H9 (cell line): Measurements from ENCODE around the gene NOS1AP. TPM values are rescaled to one million over a fixed set of nuclear protein-coding genes. Genes with fewer than 3 reads are reported as not detected.

ENCODE experiments used
- DNase-seq: peaks from one replicate; pipeline ENCODE4 v3.0.0-alpha.2; 2017
- H2AFZ ChIP-seq: one replicate; pipeline ENCODE4 v1.6.1; 2013; ENCODE audit warnings: mild to moderate bottlenecking, low read length, control low read depth, moderate library complexity
- H2AK5ac ChIP-seq: 2 replicates; pipeline ENCODE4 v1.6.1; 2013; ENCODE audit warnings: low read length, control low read depth, mixed read lengths; ENCODE audit not compliant: insufficient read length
- H2BK120ac ChIP-seq: one replicate; pipeline ENCODE4 v1.6.1; 2013; ENCODE audit warnings: low read depth, mild to moderate bottlenecking, low read length, control low read depth, inconsistent platforms; ENCODE audit not compliant: poor library complexity, severe bottlenecking
- H2BK12ac ChIP-seq: 2 replicates; pipeline ENCODE4 v1.6.1; 2013; ENCODE audit warnings: low read length, control low read depth, mixed read lengths, low read depth; ENCODE audit not compliant: insufficient read length
- H2BK15ac ChIP-seq: 2 replicates; pipeline ENCODE4 v1.6.1; 2013; ENCODE audit warnings: low read depth, low read length, control low read depth
- H2BK20ac ChIP-seq: one replicate; pipeline ENCODE4 v1.6.1; 2013; ENCODE audit warnings: low read depth, mild to moderate bottlenecking, low read length, control low read depth, inconsistent platforms; ENCODE audit not compliant: poor library complexity, severe bottlenecking
- H2BK5ac ChIP-seq: 2 replicates; pipeline ENCODE4 v1.6.1; 2013; ENCODE audit warnings: low read length, control low read depth, mixed read lengths; ENCODE audit not compliant: insufficient read length
- H3K14ac ChIP-seq: 2 replicates; pipeline ENCODE4 v1.6.1; 2013; ENCODE audit warnings: low read length, control low read depth; ENCODE audit not compliant: insufficient read depth
- H3K18ac ChIP-seq: 2 replicates; pipeline ENCODE4 v1.6.1; 2013; ENCODE audit warnings: low read depth, mild to moderate bottlenecking, mixed read lengths, low read length, control low read depth; ENCODE audit not compliant: insufficient read length
- H3K23ac ChIP-seq: 2 replicates; pipeline ENCODE4 v1.6.1; 2013; ENCODE audit warnings: low read length, control low read depth, mixed read lengths, low read depth; ENCODE audit not compliant: insufficient read length
- H3K23me2 ChIP-seq: 2 replicates; pipeline ENCODE4 v1.6.1; 2013; ENCODE audit warnings: low read depth, mild to moderate bottlenecking, mixed read lengths, low read length, control low read depth; ENCODE audit not compliant: insufficient read length, poor library complexity, severe bottlenecking
- H3K27ac ChIP-seq: 2 replicates; pipeline ENCODE4 v1.5.1; 2013; ENCODE audit warnings: low read length, control low read depth, mixed read lengths, low read depth; ENCODE audit not compliant: insufficient read length
- H3K27me3 ChIP-seq: 2 replicates; pipeline ENCODE4 v1.6.1; 2013; ENCODE audit warnings: low read length, control low read depth, inconsistent platforms; ENCODE audit not compliant: insufficient read depth
- H3K4ac ChIP-seq: 2 replicates; pipeline ENCODE4 v1.6.1; 2013; ENCODE audit warnings: low read depth, mild to moderate bottlenecking, control low read depth, inconsistent platforms, low read length, moderate library complexity
- H3K4me1 ChIP-seq: 2 replicates; pipeline ENCODE4 v1.6.1; 2013; ENCODE audit warnings: low read length, control low read depth, inconsistent platforms; ENCODE audit not compliant: insufficient read depth
- H3K4me2 ChIP-seq: 2 replicates; pipeline ENCODE4 v1.6.1; 2013; ENCODE audit warnings: low read length, control low read depth, mixed read lengths; ENCODE audit not compliant: insufficient read length, insufficient read depth
- H3K56ac ChIP-seq: 2 replicates; pipeline ENCODE4 v1.6.1; 2013; ENCODE audit warnings: low read depth, mild to moderate bottlenecking, mixed read lengths, low read length, control low read depth; ENCODE audit not compliant: insufficient read length
- H3K79me1 ChIP-seq: 2 replicates; pipeline ENCODE4 v1.6.1; 2013; ENCODE audit warnings: low read depth, mild to moderate bottlenecking, moderate library complexity, low read length, control low read depth, inconsistent platforms; ENCODE audit not compliant: insufficient read depth, poor library complexity, severe bottlenecking
- H3K79me2 ChIP-seq: 2 replicates; pipeline ENCODE4 v1.6.1; 2013; ENCODE audit warnings: low read length, control low read depth, inconsistent platforms; ENCODE audit not compliant: insufficient read depth
- H3K9ac ChIP-seq: 2 replicates; pipeline ENCODE4 v1.6.1; 2013; ENCODE audit warnings: low read length, control low read depth, mixed read lengths; ENCODE audit not compliant: insufficient read length; ENCODE audit errors: extremely low read depth
- H3K9me3 ChIP-seq: one replicate; pipeline ENCODE4 v1.6.1; 2013; ENCODE audit warnings: low read depth, low read length, inconsistent platforms; ENCODE audit not compliant: control insufficient read depth
- H3T11ph ChIP-seq: one replicate; pipeline ENCODE4 v1.6.1; 2013; ENCODE audit warnings: mild to moderate bottlenecking, low read length, control low read depth, inconsistent platforms
- H4K20me1 ChIP-seq: one replicate; pipeline ENCODE4 v1.6.1; 2013; ENCODE audit not compliant: control insufficient read depth, insufficient read length, insufficient read depth
- H4K5ac ChIP-seq: 2 replicates; pipeline ENCODE4 v1.6.1; 2013; ENCODE audit warnings: low read depth, mild to moderate bottlenecking, mixed read lengths, low read length, control low read depth; ENCODE audit not compliant: insufficient read length
- H4K8ac ChIP-seq: replicated peaks from 2 replicates; pipeline ENCODE4 v1.6.1; 2013; ENCODE audit warnings: low read length, control low read depth, mixed read lengths, low read depth; ENCODE audit not compliant: insufficient read length
- H4K91ac ChIP-seq: 2 replicates; pipeline ENCODE4 v1.6.1; 2013; ENCODE audit warnings: low read depth, mild to moderate bottlenecking, moderate library complexity, mixed read lengths, low read length, control low read depth; ENCODE audit not compliant: insufficient read length
- H3K27ac Mint-ChIP-seq, 3 experiments: 2 replicates in 2 of 3; 3 replicates in 1 of 3; pipeline ENCODE4 v1.8.0; 2020 to 2021; ENCODE audit warnings: mixed read lengths in 3 of 3, mild to moderate bottlenecking in 1 of 3, moderate library complexity in 1 of 3
- H3K27me3 Mint-ChIP-seq: 2 replicates; pipeline ENCODE4 v1.8.0; 2021; ENCODE audit warnings: low read depth, mild to moderate bottlenecking, moderate library complexity, mixed read lengths
- H3K36me3 Mint-ChIP-seq, 3 experiments: 2 replicates in 2 of 3; 3 replicates in 1 of 3; pipeline ENCODE4 v1.8.0; 2020 to 2021; ENCODE audit warnings: low read depth in 3 of 3, mixed read lengths in 3 of 3; ENCODE audit not compliant: insufficient read depth in 1 of 3
- H3K4me1 Mint-ChIP-seq, 2 experiments: 2 replicates each; pipeline ENCODE4 v1.8.0; 2020; ENCODE audit warnings: mixed read lengths in 2 of 2
- H3K4me3 Mint-ChIP-seq, 2 experiments: 2 replicates in 1 of 2; 3 replicates in 1 of 2; pipeline ENCODE4 v1.8.0; 2020 to 2021; ENCODE audit warnings: mild to moderate bottlenecking in 2 of 2, mixed read lengths in 2 of 2, moderate library complexity in 1 of 2
- H3K9me3 Mint-ChIP-seq, 2 experiments: 2 replicates in 1 of 2; 3 replicates in 1 of 2; pipeline ENCODE4 v1.8.0; 2020; ENCODE audit warnings: mild to moderate bottlenecking in 2 of 2, mixed read lengths in 2 of 2, moderate library complexity in 1 of 2
- WGBS: extraction: QIAGEN DNeasy Blood & Tissue Kit; methylation state at CpG from one replicate; pipeline ENCODE4 v1.1.7; 2013; ENCODE audit warnings: missing lambda C conversion rate, low lambda C conversion rate, mixed read lengths; ENCODE audit not compliant: insufficient read length; ENCODE audit errors: extremely low coverage; 5-methylcytosine and 5-hydroxymethylcytosine counted together
- total RNA-seq: library from RNA; stranded (reverse); gene quantifications from 2 replicates; pipeline ENCODE4 v1.2.1, GENCODE V29; 2021
- TF ChIP-seq, protein P1 (sequence below): fragments of 200-600 bp; sonication (generic); conservative IDR thresholded peaks from 3 replicates; pipeline ENCODE4 v1.8.0; 2021; ENCODE audit warnings: antibody characterized with exemption, mild to moderate bottlenecking

NOS1AP gene
- total RNA-seq, 1 experiment from 2014 or later, result 8.4 TPM

- no peak overlapping the region for H3T11ph ChIP-seq
- H2BK120ac ChIP-seq, result no peak overlapping the region
- DNase-seq, result no peak
- TF ChIP-seq, protein P1, sequence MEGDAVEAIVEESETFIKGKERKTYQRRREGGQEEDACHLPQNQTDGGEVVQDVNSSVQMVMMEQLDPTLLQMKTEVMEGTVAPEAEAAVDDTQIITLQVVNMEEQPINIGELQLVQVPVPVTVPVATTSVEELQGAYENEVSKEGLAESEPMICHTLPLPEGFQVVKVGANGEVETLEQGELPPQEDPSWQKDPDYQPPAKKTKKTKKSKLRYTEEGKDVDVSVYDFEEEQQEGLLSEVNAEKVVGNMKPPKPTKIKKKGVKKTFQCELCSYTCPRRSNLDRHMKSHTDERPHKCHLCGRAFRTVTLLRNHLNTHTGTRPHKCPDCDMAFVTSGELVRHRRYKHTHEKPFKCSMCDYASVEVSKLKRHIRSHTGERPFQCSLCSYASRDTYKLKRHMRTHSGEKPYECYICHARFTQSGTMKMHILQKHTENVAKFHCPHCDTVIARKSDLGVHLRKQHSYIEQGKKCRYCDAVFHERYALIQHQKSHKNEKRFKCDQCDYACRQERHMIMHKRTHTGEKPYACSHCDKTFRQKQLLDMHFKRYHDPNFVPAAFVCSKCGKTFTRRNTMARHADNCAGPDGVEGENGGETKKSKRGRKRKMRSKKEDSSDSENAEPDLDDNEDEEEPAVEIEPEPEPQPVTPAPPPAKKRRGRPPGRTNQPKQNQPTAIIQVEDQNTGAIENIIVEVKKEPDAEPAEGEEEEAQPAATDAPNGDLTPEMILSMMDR, result no peak; the same call in 2 of the 3 replicates
- no peak overlapping the region for H2BK5ac ChIP-seq
- H3K4ac ChIP-seq, result no peak overlapping the region
- H2AFZ ChIP-seq, result no peak overlapping the region
- no peak overlapping the region for H2BK12ac ChIP-seq
- H3K9me3 ChIP-seq, result no peaks in the 10 kb centered on the region
- H3K9me3 Mint-ChIP-seq, result no peaks in the 10 kb centered on the region
- H3K56ac ChIP-seq, result no peak overlapping the region
- H3K18ac ChIP-seq, result no peak overlapping the region
- no peaks in the 10 kb centered on the region for H4K20me1 ChIP-seq
- no peak overlapping the region for H3K4me3 Mint-ChIP-seq
- no peaks in the 10 kb centered on the region for H3K23me2 ChIP-seq
- H4K8ac ChIP-seq, result no peak overlapping the region
- H3K4me2 ChIP-seq, result no peak overlapping the region
- H3K79me2 ChIP-seq, result no peaks in the 10 kb centered on the region
- no peak overlapping the region for H3K9ac ChIP-seq
- no peak overlapping the region for H4K5ac ChIP-seq
- no peaks in the 10 kb centered on the region for H3K4me1 Mint-ChIP-seq
- no peaks in the 10 kb centered on the region for H3K4me1 ChIP-seq
- H3K27ac Mint-ChIP-seq, result peak overlapping the region in 1 of 3 experiments; percentile 72; a peak in 1 of 7 replicates
- H3K14ac ChIP-seq, result no peak overlapping the region; the same call in 1 of the 2 replicates
- H3K27ac ChIP-seq, result no peak overlapping the region
- peaks cover 0 to 11% (median 2%) of the 10 kb centered on the region in 3 experiments; a peak in 4 of 7 replicates for H3K36me3 Mint-ChIP-seq
- no peak overlapping the region for H3K23ac ChIP-seq
- no peaks in the 10 kb centered on the region for H3K27me3 Mint-ChIP-seq
- no peak overlapping the region for H2AK5ac ChIP-seq
- H4K91ac ChIP-seq, result no peak overlapping the region
- WGBS, result no CpG with 5 or more reads among the region's 13 CpGs
- no peak overlapping the region for H2BK15ac ChIP-seq
- no peaks in the 10 kb centered on the region for H3K79me1 ChIP-seq
- no peaks in the 10 kb centered on the region for H3K27me3 ChIP-seq
- H2BK20ac ChIP-seq, result no peak overlapping the region
These were observed 302.9 kb downstream of the NOS1AP start for GRCh38 chr1:162372159-162373071.
